K562 (cell line): Measurements from ENCODE around the gene UTP25. TPM values are rescaled to one million over a fixed set of nuclear protein-coding genes. Genes with fewer than 3 reads are reported as not detected.

Source experiments
- ATAC-seq: fragments of 200-7000 bp; cut with Tn5 transposase; 3 replicates; pipeline ENCODE4 v1.9.1; 2020; ENCODE audit warnings: moderate library complexity
- BruUV-seq: library from RNA; stranded (reverse); fragments of 400-500 nt; replicated peaks from 2 replicates; lab custom pipeline; 2021; lab: Mats Ljungman, UMichigan
- CTCF ChIA-PET: fragments of 300-600 bp; formaldehyde crosslinking; extraction: SDS; loops from one replicate; lab custom pipeline; 2021; ENCODE audit warnings: low intra/inter-chr PET ratio; lab: Yijun Ruan, JAX
- POLR2A ChIA-PET: fragments of 300-600, 350-650 bp; sonication (Branson Sonifier 250); formaldehyde crosslinking; extraction: SDS; loops from one replicate; lab custom pipeline; 2021; ENCODE audit warnings: antibody characterized with exemption, inconsistent platforms; lab: Yijun Ruan, JAX
- DNase-seq, 4 experiments: peaks; one replicate each; pipeline versions ENCODE4 v3.0.0 to v3.0.0-alpha.2; 2011 to 2018; ENCODE audit warnings: low spot score in 3 of 4, mixed read lengths in 3 of 4; ENCODE audit errors: extremely low read depth in 1 of 4
- FAIRE-seq: peaks from 2 replicates; lab custom pipeline; 2011; peaks lifted over from hg19 to GRCh38; lab: Jason Lieb, UNC
- H2AFZ ChIP-seq: 2 replicates; pipeline ENCODE4 v1.6.0; 2011; ENCODE audit warnings: low read depth, low read length, control low read depth, inconsistent platforms
- H3K27ac ChIP-seq: fragments of 200-600 bp; 3 replicates; pipeline ENCODE4 v1.8.0; 2011; ENCODE audit warnings: low read depth, mild to moderate bottlenecking, control low read depth, inconsistent platforms, low read length, moderate library complexity, mixed read lengths; ENCODE audit errors: extremely low read depth
- H3K27me3 ChIP-seq, 2 experiments: fragments of 300-600 bp in 1 of 2; 2 replicates in 1 of 2; 3 replicates in 1 of 2; pipeline versions ENCODE4 v1.6.0 to v1.8.0; 2011; ENCODE audit warnings: inconsistent platforms in 2 of 2, low read length in 2 of 2, mild to moderate bottlenecking in 1 of 2, mixed read lengths in 1 of 2, moderate library complexity in 1 of 2; ENCODE audit not compliant: control insufficient read depth in 2 of 2, insufficient read depth in 2 of 2
- H3K36me3 ChIP-seq: fragments of 300-600 bp; 3 replicates; pipeline ENCODE4 v1.8.0; 2011; ENCODE audit warnings: mild to moderate bottlenecking, low read length, inconsistent platforms; ENCODE audit not compliant: control insufficient read depth, insufficient read depth
- H3K4me1 ChIP-seq, 2 experiments: fragments of 200-600 bp in 1 of 2; replicated peaks in 1 of 2; 2 replicates in 1 of 2; 3 replicates in 1 of 2; pipeline versions ENCODE4 v1.5.1 to v1.8.0; 2011; ENCODE audit warnings: inconsistent platforms in 2 of 2, low read length in 2 of 2, mild to moderate bottlenecking in 1 of 2, mixed read lengths in 1 of 2, moderate library complexity in 1 of 2; ENCODE audit not compliant: control insufficient read depth in 2 of 2, insufficient read depth in 2 of 2
- H3K4me2 ChIP-seq: 2 replicates; pipeline ENCODE4 v1.6.1; 2011; ENCODE audit warnings: low read length, control low read depth, inconsistent platforms, mixed read lengths; ENCODE audit not compliant: insufficient read depth
- H3K4me3 ChIP-seq: fragments of 200-600 bp; sonication (generic), shearing (Covaris generic); 2 replicates; pipeline ENCODE4 v1.5.1; 2016; ENCODE audit warnings: control low read depth, inconsistent platforms
- H3K79me2 ChIP-seq: fragments of 200-600 bp; 3 replicates; pipeline ENCODE4 v1.8.0; 2011; ENCODE audit warnings: low read length, inconsistent platforms; ENCODE audit not compliant: control insufficient read depth, insufficient read depth
- H3K9ac ChIP-seq, 2 experiments: 2 replicates each; pipeline versions ENCODE4 v1.6.0 to v1.6.1; 2011; ENCODE audit warnings: low read depth in 2 of 2, low read length in 2 of 2, control low read depth in 1 of 2, inconsistent platforms in 1 of 2, mild to moderate bottlenecking in 1 of 2, mixed read lengths in 1 of 2; ENCODE audit not compliant: insufficient read depth in 1 of 2
- H3K9me1 ChIP-seq: one replicate; pipeline ENCODE4 v1.6.0; 2011; ENCODE audit warnings: inconsistent platforms, mild to moderate bottlenecking, low read length, moderate library complexity; ENCODE audit not compliant: control insufficient read depth, insufficient read depth
- H3K9me3 ChIP-seq: replicated peaks from 2 replicates; pipeline ENCODE4 v1.5.1; 2011; ENCODE audit warnings: low read depth, low read length, inconsistent platforms; ENCODE audit not compliant: control insufficient read depth, insufficient read depth
- H4K20me1 ChIP-seq: replicated peaks from 2 replicates; pipeline ENCODE4 v1.6.1; 2011; ENCODE audit warnings: low read length, inconsistent platforms, mixed read lengths; ENCODE audit not compliant: control insufficient read depth, insufficient read depth
- CHD4 ChIP-seq: fragments of 200-600 bp; sonication (generic); IDR thresholded peaks from 3 replicates; pipeline ENCODE4 v1.6.1; 2012; ENCODE audit warnings: low read depth, mild to moderate bottlenecking, mixed read lengths, low read length, inconsistent platforms; ENCODE audit not compliant: insufficient read depth, insufficient replicate concordance, poor library complexity, severe bottlenecking
- POLR2AphosphoS2 ChIP-seq: IDR thresholded peaks from 2 replicates; pipeline ENCODE4 v1.6.1; 2012; ENCODE audit warnings: low read length, improper control_type of control experiment
- RAD51 ChIP-seq: fragments of 450-650 bp; IDR thresholded peaks from 2 replicates; pipeline ENCODE4 v1.7.1; 2016; ENCODE audit warnings: low read depth, mild to moderate bottlenecking, borderline replicate concordance
- SP2 ChIP-seq: IDR thresholded peaks from 2 replicates; pipeline ENCODE4 v1.6.1; 2011; ENCODE audit warnings: mild to moderate bottlenecking, low read depth, low read length, moderate library complexity; ENCODE audit not compliant: poor library complexity, severe bottlenecking; ENCODE audit errors: extremely low read depth
- WGBS: fragments of 100-300 bp; shearing (Covaris generic); methylation state at CpG from one replicate; pipeline ENCODE4 v1.1.6; 2016; ENCODE audit warnings: low coverage, mixed read lengths; ENCODE audit not compliant: insufficient coverage; ENCODE audit errors: missing lambda C conversion rate; 5-methylcytosine and 5-hydroxymethylcytosine counted together
- in situ Hi-C: fragments of 300-500 bp; cut with MboI; formaldehyde crosslinking; loops from 4 replicates; pipeline ENCODE4 v1.15.0; 2018; ENCODE audit warnings: inconsistent platforms, mixed read lengths
- intact Hi-C: fragments of 100-400 bp; cut with micrococcal nuclease; formaldehyde crosslinking; loops from 2 replicates; pipeline ENCODE4 v1.14.2; 2022
- polyA plus RNA-seq, 8 experiments: library from polyadenylated mRNA; depleted of rRNA in 4 of 8; stranded (reverse) in 5 of 8; unstranded in 3 of 8; fragments of >200 nt; fragmentation: Nextera tagmentation in 2 of 8; fragmentation: Illumina TruSeq in 1 of 8; extraction: Ambion mirVana in 2 of 8; extraction: Trizol in 1 of 8; gene quantifications; 2 replicates each; pipeline versions ENCODE4 v1.2.1 to v1.2.3, GENCODE V29; 2011 to 2014; ENCODE audit warnings: inconsistent platforms in 1 of 8, missing spikeins in 1 of 8
- total RNA-seq, 7 experiments: library from RNA; depleted of rRNA in 6 of 7; stranded (reverse); fragments of >200 nt in 6 of 7; fragmentation: Illumina TruSeq in 2 of 7; extraction: Trizol in 2 of 7; gene quantifications; 2 replicates each; pipeline versions ENCODE4 v1.2.1 to v1.2.3, GENCODE V29; 2011 to 2021; ENCODE audit warnings: low replicate concordance in 1 of 7
- TF ChIP-seq, protein P1 (sequence below): fragments of 450-650 bp; formaldehyde crosslinking; IDR thresholded peaks from 2 replicates; pipeline ENCODE4 v1.4.0; 2022; ENCODE audit warnings: mild to moderate bottlenecking, moderate library complexity
- TF ChIP-seq, protein P2 (sequence below): sonication (generic); formaldehyde crosslinking; IDR thresholded peaks from 2 replicates; pipeline ENCODE4 v1.8.0; 2022; ENCODE audit warnings: mild to moderate bottlenecking, missing genetic modification reagents
- TF ChIP-seq, protein P3 (sequence below): fragments of 450-650 bp; formaldehyde crosslinking; IDR thresholded peaks from 2 replicates; pipeline ENCODE4 v1.4.0; 2020; ENCODE audit warnings: mild to moderate bottlenecking, mixed read lengths
- TF ChIP-seq, protein P4 (sequence below): fragments of 450-650 bp; conservative IDR thresholded peaks from 2 replicates; pipeline ENCODE4 v1.6.1; 2016; ENCODE audit warnings: missing genetic modification characterization, low read depth, mild to moderate bottlenecking, missing compliant biosample characterization, moderate library complexity

Gene UTP25
- total and polyA plus RNA-seq, 9 of the 15 experiments (the other 6 are each of a cell fraction or from before 2014, with no cell fraction given): 5.7 to 17.6 (median 12.0) TPM

DNA sequence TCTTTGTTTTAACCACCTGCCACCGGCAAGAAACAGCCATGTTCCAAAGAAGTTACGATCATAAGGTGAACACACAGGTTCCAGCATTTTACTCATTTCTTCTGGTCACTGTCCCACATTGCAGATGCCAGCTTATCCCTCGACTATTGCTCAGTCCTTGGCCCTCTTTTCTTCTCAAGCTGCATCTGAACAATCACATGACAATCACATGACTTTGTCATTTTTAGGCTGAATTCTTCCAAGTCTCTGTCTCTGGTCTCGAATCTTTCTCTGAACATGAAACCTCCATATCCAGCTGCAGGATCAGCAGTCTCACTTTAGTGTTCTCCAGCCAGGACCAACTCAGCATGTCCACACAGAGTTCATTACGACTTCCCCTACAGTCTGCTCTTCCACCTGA, 53.8 kb downstream of the UTP25 start:
- ATAC-seq (no peak), DNase-seq (no peak), FAIRE-seq (no peak)
- POLR2A ChIA-PET: interaction anchor here (0.9 kb wide), 1 partner anchor 18 kb away, joined by 3 read pairs; no protein-coding TSS in a partner anchor
- intact Hi-C loops: no loop called here
- Histone ChIP-seq H3K4me1 (no peaks in the 10 kb centered on the region; a peak in 1 of 5 replicates), H3K27ac (no peak overlapping the region), H3K36me3 (no peaks in the 10 kb centered on the region), H2AFZ (no peak overlapping the region), H3K9me1 (no peaks in the 10 kb centered on the region), H3K4me3 (no peak overlapping the region), H3K27me3 (peaks cover 13 to 19% of the 10 kb centered on the region in 2 experiments; a peak in 4 of 5 replicates), H3K4me2 (no peak overlapping the region), H3K9ac (no peak overlapping the region), H4K20me1 (no peaks in the 10 kb centered on the region), H3K79me2 (no peaks in the 10 kb centered on the region), H3K9me3 (no peaks in the 10 kb centered on the region)
- under 1% methylated on average over 5 of the region's 5 CpGs for WGBS
- in situ Hi-C loops: no loop called here
- CTCF ChIA-PET: no interaction called here
- BruUV-seq: no TSS peak
- TF ChIP-seq, protein P1, sequence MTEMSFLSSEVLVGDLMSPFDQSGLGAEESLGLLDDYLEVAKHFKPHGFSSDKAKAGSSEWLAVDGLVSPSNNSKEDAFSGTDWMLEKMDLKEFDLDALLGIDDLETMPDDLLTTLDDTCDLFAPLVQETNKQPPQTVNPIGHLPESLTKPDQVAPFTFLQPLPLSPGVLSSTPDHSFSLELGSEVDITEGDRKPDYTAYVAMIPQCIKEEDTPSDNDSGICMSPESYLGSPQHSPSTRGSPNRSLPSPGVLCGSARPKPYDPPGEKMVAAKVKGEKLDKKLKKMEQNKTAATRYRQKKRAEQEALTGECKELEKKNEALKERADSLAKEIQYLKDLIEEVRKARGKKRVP (CRISPR knock-in tag): no peak
- TF ChIP-seq, protein P2, sequence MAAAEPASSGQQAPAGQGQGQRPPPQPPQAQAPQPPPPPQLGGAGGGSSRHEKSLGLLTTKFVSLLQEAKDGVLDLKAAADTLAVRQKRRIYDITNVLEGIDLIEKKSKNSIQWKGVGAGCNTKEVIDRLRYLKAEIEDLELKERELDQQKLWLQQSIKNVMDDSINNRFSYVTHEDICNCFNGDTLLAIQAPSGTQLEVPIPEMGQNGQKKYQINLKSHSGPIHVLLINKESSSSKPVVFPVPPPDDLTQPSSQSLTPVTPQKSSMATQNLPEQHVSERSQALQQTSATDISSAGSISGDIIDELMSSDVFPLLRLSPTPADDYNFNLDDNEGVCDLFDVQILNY (CRISPR knock-in tag): no peak
- TF ChIP-seq, protein P3, sequence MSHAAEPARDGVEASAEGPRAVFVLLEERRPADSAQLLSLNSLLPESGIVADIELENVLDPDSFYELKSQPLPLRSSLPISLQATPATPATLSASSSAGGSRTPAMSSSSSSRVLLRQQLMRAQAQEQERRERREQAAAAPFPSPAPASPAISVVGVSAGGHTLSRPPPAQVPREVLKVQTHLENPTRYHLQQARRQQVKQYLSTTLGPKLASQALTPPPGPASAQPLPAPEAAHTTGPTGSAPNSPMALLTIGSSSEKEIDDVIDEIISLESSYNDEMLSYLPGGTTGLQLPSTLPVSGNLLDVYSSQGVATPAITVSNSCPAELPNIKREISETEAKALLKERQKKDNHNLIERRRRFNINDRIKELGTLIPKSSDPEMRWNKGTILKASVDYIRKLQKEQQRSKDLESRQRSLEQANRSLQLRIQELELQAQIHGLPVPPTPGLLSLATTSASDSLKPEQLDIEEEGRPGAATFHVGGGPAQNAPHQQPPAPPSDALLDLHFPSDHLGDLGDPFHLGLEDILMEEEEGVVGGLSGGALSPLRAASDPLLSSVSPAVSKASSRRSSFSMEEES (CRISPR knock-in tag): peak; percentile 77
- TF ChIP-seq SP2: no peak
- TF ChIP-seq, protein P4, sequence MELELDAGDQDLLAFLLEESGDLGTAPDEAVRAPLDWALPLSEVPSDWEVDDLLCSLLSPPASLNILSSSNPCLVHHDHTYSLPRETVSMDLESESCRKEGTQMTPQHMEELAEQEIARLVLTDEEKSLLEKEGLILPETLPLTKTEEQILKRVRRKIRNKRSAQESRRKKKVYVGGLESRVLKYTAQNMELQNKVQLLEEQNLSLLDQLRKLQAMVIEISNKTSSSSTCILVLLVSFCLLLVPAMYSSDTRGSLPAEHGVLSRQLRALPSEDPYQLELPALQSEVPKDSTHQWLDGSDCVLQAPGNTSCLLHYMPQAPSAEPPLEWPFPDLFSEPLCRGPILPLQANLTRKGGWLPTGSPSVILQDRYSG (tag): no peak
- no peak for TF ChIP-seq POLR2AphosphoS2
- peak; percentile 52 for TF ChIP-seq RAD51
- no peak for TF ChIP-seq CHD4
